ENCODE measurements around the gene CDK5R1.

Gene CDK5R1

DNA sequence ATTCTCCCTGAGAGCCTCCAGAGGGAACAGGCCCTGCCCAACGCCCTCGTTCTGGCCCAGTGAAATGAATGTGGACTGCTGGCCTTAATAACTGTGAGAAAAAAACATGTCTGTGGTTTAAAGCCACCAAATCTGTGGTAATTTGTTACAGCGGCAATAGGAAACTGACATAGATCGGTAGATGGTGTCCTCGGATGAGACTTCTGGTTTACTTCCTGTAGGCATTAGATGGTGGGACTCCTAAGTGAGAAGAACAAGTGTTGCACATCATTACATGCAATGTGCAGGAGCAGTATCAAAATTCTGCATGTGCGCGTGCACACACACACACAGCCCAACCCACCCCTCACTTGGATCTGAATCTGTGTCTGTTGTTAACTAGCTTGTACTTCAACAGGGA lies 42.0 kb downstream of the CDK5R1 start:
- no peak overlapping the region for H2AFZ ChIP-seq (ENCODE audit: low read length)
- H3K9me2 ChIP-seq (replicated peaks; ENCODE audit: low read depth, low read length) = no peaks in the 10 kb centered on the region
- H3K4me2 ChIP-seq (ENCODE audit: low read depth, low read length, poor library complexity, severe bottlenecking) = no peak overlapping the region
- H3K4me3 ChIP-seq (ENCODE audit: low read length, poor library complexity, severe bottlenecking) = no peak overlapping the region
- no peaks in the 10 kb centered on the region for H3K36me3 ChIP-seq (ENCODE audit: insufficient read depth, low read length)
- H4K20me1 ChIP-seq (ENCODE audit: insufficient read depth, low read length, poor library complexity, severe bottlenecking) = no peaks in the 10 kb centered on the region
- peaks cover 5% of the 10 kb centered on the region for H3K27me3 ChIP-seq (ENCODE audit: insufficient read depth, low read length, poor library complexity, severe bottlenecking)
- H3K9me3 ChIP-seq (ENCODE audit: insufficient read depth, low read depth, low read length) = no peaks in the 10 kb centered on the region
- H3F3A ChIP-seq (ENCODE audit: low read depth) = no peaks in the 10 kb centered on the region
- TF ChIP-seq EZH2phosphoT487 (IDR thresholded peaks at IDR 0.05; ENCODE audit: borderline replicate concordance) (no peak), CTCF (conservative IDR thresholded peaks at IDR 0.05; ENCODE audit: low read length) (no peak)
- no peaks in the 10 kb centered on the region for H3K79me2 ChIP-seq (ENCODE audit: insufficient read depth, low read length)
- no peak overlapping the region for H3K9ac ChIP-seq (ENCODE audit: low read depth, low read length, poor library complexity, severe bottlenecking)
- H3K4me1 ChIP-seq (ENCODE audit: insufficient read depth, low read length, poor library complexity, severe bottlenecking) = no peaks in the 10 kb centered on the region

- Histone ChIP-seq H3K36me3 (ENCODE audit: insufficient read depth, low read length) (no peaks in the 10 kb centered on the region), H4K20me1 (ENCODE audit: insufficient read depth, low read length, poor library complexity, severe bottlenecking) (no peaks in the 10 kb centered on the region), H3K79me2 (ENCODE audit: insufficient read depth, low read length) (no peaks in the 10 kb centered on the region), H3K9me3 (ENCODE audit: insufficient read depth, low read depth, low read length) (no peaks in the 10 kb centered on the region), H3K4me2 (ENCODE audit: low read depth, low read length, poor library complexity, severe bottlenecking) (no peak overlapping the region), H3K4me3 (ENCODE audit: low read length, poor library complexity, severe bottlenecking) (no peak overlapping the region), H3F3A (ENCODE audit: low read depth) (no peaks in the 10 kb centered on the region), H3K9me2 (replicated peaks; ENCODE audit: low read depth, low read length) (no peaks in the 10 kb centered on the region), H3K27me3 (ENCODE audit: insufficient read depth, low read length, poor library complexity, severe bottlenecking) (peaks cover 5% of the 10 kb centered on the region), H3K4me1 (ENCODE audit: insufficient read depth, low read length, poor library complexity, severe bottlenecking) (no peaks in the 10 kb centered on the region), H3K9ac (ENCODE audit: low read depth, low read length, poor library complexity, severe bottlenecking) (no peak overlapping the region), H2AFZ (ENCODE audit: low read length) (no peak overlapping the region)
- no peak for TF ChIP-seq CTCF (conservative IDR thresholded peaks at IDR 0.05; ENCODE audit: low read length)
- no peak for TF ChIP-seq EZH2phosphoT487 (IDR thresholded peaks at IDR 0.05; ENCODE audit: borderline replicate concordance)
Measured at GRCh38 chr17:32529604-32530003, 42.8 kb downstream of the CDK5R1 start.

DNA sequence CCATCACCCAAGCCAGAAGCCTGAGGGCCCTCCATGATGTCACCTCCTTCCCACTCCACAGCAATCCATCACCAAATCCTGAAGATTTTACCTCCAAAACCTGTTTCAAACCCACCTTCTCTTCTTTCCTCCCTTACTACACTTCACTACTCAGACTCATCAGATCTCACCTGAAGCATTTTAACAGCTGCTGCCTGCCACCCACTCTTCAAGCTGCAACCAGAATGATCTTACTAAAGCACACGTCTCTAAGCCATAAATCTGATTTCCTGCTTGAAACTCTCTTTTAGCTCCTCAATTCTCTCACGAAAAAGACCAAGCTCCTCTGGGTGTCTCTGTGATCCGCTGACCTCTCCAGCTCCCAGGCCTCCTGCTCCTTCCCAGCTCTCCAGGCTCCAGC lies 46.5 kb downstream of the CDK5R1 start:
- Histone ChIP-seq H3K36me3 (ENCODE audit: insufficient read depth, low read length) (no peaks in the 10 kb centered on the region), H3K9me2 (replicated peaks; ENCODE audit: low read depth, low read length) (no peaks in the 10 kb centered on the region), H3K4me1 (ENCODE audit: insufficient read depth, low read length, poor library complexity, severe bottlenecking) (no peaks in the 10 kb centered on the region), H3K9ac (ENCODE audit: low read depth, low read length, poor library complexity, severe bottlenecking) (no peak overlapping the region), H2AFZ (ENCODE audit: low read length) (no peak overlapping the region), H3K27me3 (ENCODE audit: insufficient read depth, low read length, poor library complexity, severe bottlenecking) (peaks cover 5% of the 10 kb centered on the region), H3K4me2 (ENCODE audit: low read depth, low read length, poor library complexity, severe bottlenecking) (no peak overlapping the region), H3K4me3 (ENCODE audit: low read length, poor library complexity, severe bottlenecking) (no peak overlapping the region), H3K79me2 (ENCODE audit: insufficient read depth, low read length) (no peaks in the 10 kb centered on the region), H4K20me1 (ENCODE audit: insufficient read depth, low read length, poor library complexity, severe bottlenecking) (no peaks in the 10 kb centered on the region), H3F3A (ENCODE audit: low read depth) (no peaks in the 10 kb centered on the region), H3K9me3 (ENCODE audit: insufficient read depth, low read depth, low read length) (no peaks in the 10 kb centered on the region)
- no peak for TF ChIP-seq EZH2phosphoT487 (IDR thresholded peaks at IDR 0.05; ENCODE audit: borderline replicate concordance)
- no peak for TF ChIP-seq CTCF (conservative IDR thresholded peaks at IDR 0.05; ENCODE audit: low read length)
